Stomach (tissue), 4 donors: Measurements from ENCODE around the gene FNDC8.

ENCODE experiments used
- CTCF ChIP-seq, 7 experiments: fragments of 450-650 bp in 4 of 7; fragments of 200-600 bp in 3 of 7; sonication (generic) in 3 of 7; IDR thresholded peaks; one replicate each; pipeline ENCODE4 v1.5.1; 2016 to 2019; ENCODE audit warnings: antibody characterized with exemption in 7 of 7, control low read depth in 2 of 7, mild to moderate bottlenecking in 1 of 7
- EP300 ChIP-seq: sonication (generic); formaldehyde crosslinking; IDR thresholded peaks from one replicate; pipeline ENCODE4 v1.6.1; 2017; ENCODE audit warnings: antibody characterized with exemption

DNA sequence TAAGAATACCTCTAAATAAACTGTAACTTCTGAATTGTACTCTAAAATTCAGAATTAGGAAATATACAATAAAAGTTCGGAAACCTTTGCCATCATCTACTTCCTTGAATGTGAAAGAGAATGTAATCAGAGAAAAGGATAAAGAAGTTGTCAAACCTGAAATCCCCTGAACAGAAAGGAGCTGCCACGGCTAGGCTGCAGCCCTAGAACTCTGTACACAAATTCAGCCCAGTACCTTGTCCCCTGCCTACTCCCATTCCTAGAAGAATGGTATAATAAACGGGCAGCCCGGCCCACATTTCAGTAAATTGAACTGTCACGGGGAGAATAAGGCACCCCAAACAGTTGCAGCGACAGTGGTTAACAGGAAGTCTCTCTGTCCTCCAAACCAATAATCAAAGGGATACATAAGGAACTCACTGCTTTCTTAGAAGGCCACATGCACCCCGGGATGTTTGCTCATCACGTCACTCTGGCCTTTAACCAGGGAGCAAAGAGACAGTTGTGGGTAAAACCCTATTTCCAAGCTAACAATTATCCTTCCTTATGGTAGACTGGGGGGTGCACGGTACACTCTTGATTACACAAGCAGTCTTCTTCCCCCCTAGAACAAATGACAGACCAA lies 33.6 kb upstream of the FNDC8 start:
- TF ChIP-seq EP300 (no peak), CTCF (IDR thresholded peaks at IDR 0.05) (no peak)
